ENCODE results near the gene FAM241B.

- no peak for TF ChIP-seq POLR2AphosphoS5 (IDR thresholded peaks at IDR 0.05; ENCODE audit: borderline replicate concordance, low read depth, low read length)
- no peak for TF ChIP-seq EZH2 (IDR thresholded peaks at IDR 0.05)
Measured at GRCh38 chr10:69674786-69675185, 44.7 kb downstream of the FAM241B start.

Measured in SK-N-MC (cell line).